SK-N-MC (cell line): ENCODE data around the gene ORAI3.

Experiments used
- EZH2 ChIP-seq: fragments of 200-600 bp; sonication (generic); IDR thresholded peaks from one replicate; pipeline ENCODE4 v1.6.1; 2017; ENCODE audit warnings: antibody characterized with exemption
- FOXP2 ChIP-seq: optimal IDR thresholded peaks from 2 replicates; pipeline ENCODE3; 2011; ENCODE audit warnings: mild to moderate bottlenecking, moderate library complexity; ENCODE audit not compliant: insufficient read depth; ENCODE audit errors: extremely low read length, control extremely low read depth
- POLR2AphosphoS5 ChIP-seq: IDR thresholded peaks from 2 replicates; pipeline ENCODE4 v1.6.1; 2012; ENCODE audit warnings: mild to moderate bottlenecking, low read depth, low read length, borderline replicate concordance

GRCh38 chr16:30984669-30985400 lies 36.0 kb downstream of the ORAI3 start, which contains the start of gene HSD3B7:
- no peak for TF ChIP-seq EZH2
- peak; percentile 47; the same call in 1 of the 2 replicates for TF ChIP-seq POLR2AphosphoS5
- no peak for TF ChIP-seq FOXP2
